CD4-positive, alpha-beta T cell (primary cell): ENCODE measurements around the gene HEPACAM. TPM values are rescaled to one million over a fixed set of nuclear protein-coding genes. Genes with fewer than 3 reads are reported as not detected.

Experiments used
- ATAC-seq: fragments of 200-7000 bp; cut with Tn5 transposase; one replicate; pipeline ENCODE4 v1.10.0; 2022; ENCODE audit warnings: mild to moderate bottlenecking; ENCODE audit not compliant: poor library complexity
- CTCF ChIA-PET: fragments of 350-600 bp; sonication (Branson Sonifier 250); formaldehyde crosslinking; loops from one replicate; lab custom pipeline; 2021; ENCODE audit warnings: antibody characterized with exemption, inconsistent platforms; lab: Charles Lee
- POLR2A ChIA-PET: fragments of 350-600 bp; sonication (Branson Sonifier 250); formaldehyde crosslinking; loops from one replicate; lab custom pipeline; 2021; ENCODE audit warnings: antibody characterized with exemption, inconsistent platforms; lab: Charles Lee
- DNase-seq, 14 experiments: peaks; one replicate each; pipeline ENCODE4 v3.0.0-alpha.2; 2013 to 2020; ENCODE audit warnings: mixed read lengths in 2 of 14
- H3K27ac ChIP-seq, 2 donors: one replicate each; pipeline versions ENCODE4 v1.5.1 to v1.7.0; 2013; ENCODE audit warnings: low read length in 2 of 2, low read depth in 1 of 2, mild to moderate bottlenecking in 1 of 2
- H3K27me3 ChIP-seq, 2 experiments: 1 replicate in 1 of 2; 2 replicates in 1 of 2; pipeline versions ENCODE4 v1.6.1 to v1.7.0; 2013; ENCODE audit warnings: low read length in 2 of 2, control low read depth in 1 of 2, mild to moderate bottlenecking in 1 of 2, moderate library complexity in 1 of 2; ENCODE audit not compliant: insufficient read depth in 2 of 2, control insufficient read depth in 1 of 2
- H3K36me3 ChIP-seq: one replicate; pipeline ENCODE4 v1.6.1; 2013; ENCODE audit warnings: low read length, control low read depth; ENCODE audit not compliant: insufficient read depth
- H3K4me1 ChIP-seq: one replicate; pipeline ENCODE4 v1.6.1; 2013; ENCODE audit warnings: low read length, control low read depth; ENCODE audit not compliant: insufficient read depth
- H3K4me3 ChIP-seq: one replicate; pipeline ENCODE4 v1.5.1; 2013; ENCODE audit warnings: mild to moderate bottlenecking, low read length, moderate library complexity
- H3K9me3 ChIP-seq, 2 experiments: 1 replicate in 1 of 2; 2 replicates in 1 of 2; pipeline versions ENCODE4 v1.6.1 to v1.7.0; 2013; ENCODE audit warnings: low read length in 2 of 2, mild to moderate bottlenecking in 2 of 2, control low read depth in 1 of 2, moderate library complexity in 1 of 2; ENCODE audit not compliant: control insufficient read depth in 1 of 2, insufficient read depth in 1 of 2
- H3K27ac Mint-ChIP-seq: one replicate; pipeline ENCODE4 v1.8.0; 2020; ENCODE audit warnings: mixed read lengths
- H3K27me3 Mint-ChIP-seq: one replicate; pipeline ENCODE4 v1.8.0; 2021; ENCODE audit warnings: mixed read lengths
- H3K36me3 Mint-ChIP-seq: one replicate; pipeline ENCODE4 v1.8.0; 2021; ENCODE audit warnings: low read depth, mixed read lengths
- H3K4me1 Mint-ChIP-seq: one replicate; pipeline ENCODE4 v1.8.0; 2021; ENCODE audit warnings: low read depth, mixed read lengths
- H3K4me3 Mint-ChIP-seq: one replicate; pipeline ENCODE4 v1.8.0; 2020; ENCODE audit warnings: mild to moderate bottlenecking, mixed read lengths
- H3K9me3 Mint-ChIP-seq: one replicate; pipeline ENCODE4 v1.8.0; 2020; ENCODE audit warnings: mixed read lengths
- intact Hi-C, 2 experiments: fragments of 100-400 bp; cut with DNase I in 1 of 2; cut with micrococcal nuclease in 1 of 2; formaldehyde crosslinking; loops; one replicate each; pipeline versions ENCODE4 v1.15.1 to v1.9.0; 2023 to 2025; cut with DNase I, micrococcal nuclease
- total RNA-seq, 174 experiments: library from RNA in 2 of 174; stranded (reverse) in 2 of 174; gene quantifications; one replicate each; pipeline ENCODE4 v1.2.3 and lab custom pipeline; 2021 to 2026
- TF ChIP-seq, protein P1 (sequence below): fragments of 200-600 bp; IDR thresholded peaks from one replicate; pipeline ENCODE4 v1.8.0; 2022; ENCODE audit warnings: antibody characterized with exemption, mild to moderate bottlenecking

Gene HEPACAM
- total RNA-seq, 2 experiments from 2014 or later: not detected

DNA sequence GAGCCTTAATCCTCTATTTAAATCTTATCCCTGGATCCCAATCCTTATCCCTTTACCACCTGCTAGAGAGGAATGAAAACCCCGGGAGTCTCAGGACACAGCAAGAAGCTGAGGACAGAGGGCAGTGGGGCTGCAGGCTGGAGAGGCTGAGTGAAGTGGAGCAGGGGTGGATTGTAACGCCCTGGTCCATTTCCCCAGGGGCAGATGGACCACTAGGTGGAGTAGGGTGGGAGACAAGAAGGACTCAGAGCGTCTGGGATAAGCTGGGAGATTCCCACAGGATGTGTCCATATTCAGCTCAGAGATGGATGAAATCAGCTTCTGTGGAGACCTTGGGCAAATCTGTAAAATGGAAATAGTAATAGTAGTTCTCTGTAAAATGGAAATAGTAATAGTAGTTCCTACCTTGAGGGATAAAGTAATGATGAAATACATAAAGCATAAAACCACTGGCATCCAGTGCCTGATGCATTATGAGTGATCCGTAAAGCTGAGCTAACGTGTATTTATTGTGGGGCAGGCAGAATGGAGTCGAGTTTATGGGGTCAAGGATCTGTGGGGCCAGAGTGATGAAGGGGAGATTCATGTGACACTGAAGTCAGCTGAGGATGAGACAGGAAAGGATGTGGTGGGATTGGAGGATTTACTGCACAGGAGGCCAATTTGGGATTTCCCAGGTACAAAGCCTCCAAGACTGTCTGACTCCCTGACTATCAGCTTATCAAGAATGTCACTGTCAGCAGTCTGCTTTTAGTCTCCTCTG lies 36.3 kb downstream of the HEPACAM start:
- H3K36me3 Mint-ChIP-seq: no peaks in the 10 kb centered on the region
- Histone ChIP-seq H3K27ac (no peak overlapping the region), H3K4me3 (no peak overlapping the region), H3K27me3 (peaks cover 6 to 7% of the 10 kb centered on the region in 2 experiments), H3K4me1 (peaks cover 5% of the 10 kb centered on the region), H3K9me3 (no peaks in the 10 kb centered on the region), H3K36me3 (no peaks in the 10 kb centered on the region)
- H3K4me3 Mint-ChIP-seq: no peak overlapping the region
- no peaks in the 10 kb centered on the region for H3K9me3 Mint-ChIP-seq
- peaks cover 30% of the 10 kb centered on the region for H3K27me3 Mint-ChIP-seq
- peaks cover 9% of the 10 kb centered on the region for H3K4me1 Mint-ChIP-seq
- H3K27ac Mint-ChIP-seq: no peak overlapping the region
- POLR2A ChIA-PET: no interaction called here
- intact Hi-C loops: no loop called here
- no peak for DNase-seq
- ATAC-seq: no peak
- TF ChIP-seq, protein P1, sequence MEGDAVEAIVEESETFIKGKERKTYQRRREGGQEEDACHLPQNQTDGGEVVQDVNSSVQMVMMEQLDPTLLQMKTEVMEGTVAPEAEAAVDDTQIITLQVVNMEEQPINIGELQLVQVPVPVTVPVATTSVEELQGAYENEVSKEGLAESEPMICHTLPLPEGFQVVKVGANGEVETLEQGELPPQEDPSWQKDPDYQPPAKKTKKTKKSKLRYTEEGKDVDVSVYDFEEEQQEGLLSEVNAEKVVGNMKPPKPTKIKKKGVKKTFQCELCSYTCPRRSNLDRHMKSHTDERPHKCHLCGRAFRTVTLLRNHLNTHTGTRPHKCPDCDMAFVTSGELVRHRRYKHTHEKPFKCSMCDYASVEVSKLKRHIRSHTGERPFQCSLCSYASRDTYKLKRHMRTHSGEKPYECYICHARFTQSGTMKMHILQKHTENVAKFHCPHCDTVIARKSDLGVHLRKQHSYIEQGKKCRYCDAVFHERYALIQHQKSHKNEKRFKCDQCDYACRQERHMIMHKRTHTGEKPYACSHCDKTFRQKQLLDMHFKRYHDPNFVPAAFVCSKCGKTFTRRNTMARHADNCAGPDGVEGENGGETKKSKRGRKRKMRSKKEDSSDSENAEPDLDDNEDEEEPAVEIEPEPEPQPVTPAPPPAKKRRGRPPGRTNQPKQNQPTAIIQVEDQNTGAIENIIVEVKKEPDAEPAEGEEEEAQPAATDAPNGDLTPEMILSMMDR: no peak
- CTCF ChIA-PET: interaction anchor here (1.1 kb wide), 1 partner anchor 8 kb away, joined by 3 read pairs; no protein-coding TSS in a partner anchor

DNA sequence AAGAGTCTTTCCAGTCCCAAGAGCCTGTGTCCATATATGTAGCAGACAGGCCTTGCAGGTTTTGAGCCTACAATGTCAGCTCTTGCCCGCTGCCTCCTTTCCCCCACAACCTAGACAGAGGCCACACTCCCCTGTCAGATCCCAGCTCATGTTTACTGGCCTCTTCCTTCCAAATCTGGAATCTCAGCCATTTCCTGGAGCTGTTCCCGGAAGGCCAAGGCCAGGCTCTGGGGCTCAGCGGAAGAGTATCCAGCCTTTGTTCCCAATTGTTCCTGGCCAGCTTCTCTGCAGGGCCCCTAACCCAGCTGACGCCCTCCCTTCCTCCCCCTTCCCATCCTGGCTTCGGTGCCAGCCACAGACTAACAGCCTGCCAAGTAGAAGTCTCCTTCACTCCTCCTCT lies 37.1 kb downstream of the HEPACAM start:
- Mint-ChIP-seq H3K4me1 (peaks cover 9% of the 10 kb centered on the region), H3K36me3 (no peaks in the 10 kb centered on the region), H3K27ac (no peak overlapping the region), H3K9me3 (no peaks in the 10 kb centered on the region), H3K27me3 (peaks cover 26% of the 10 kb centered on the region), H3K4me3 (no peak overlapping the region)
- no peaks in the 10 kb centered on the region for H3K36me3 ChIP-seq
- ChIA-PET POLR2A (no interaction called here), CTCF (interaction anchor here (1.1 kb wide), 1 partner anchor 9 kb away, joined by 3 read pairs; no protein-coding TSS in a partner anchor)
- no peak overlapping the region for H3K4me3 ChIP-seq
- peaks cover 4 to 6% of the 10 kb centered on the region in 2 experiments for H3K27me3 ChIP-seq
- H3K4me1 ChIP-seq: peaks cover 5% of the 10 kb centered on the region
- H3K9me3 ChIP-seq: no peaks in the 10 kb centered on the region
- TF ChIP-seq, protein P1: no peak
- intact Hi-C loops: no loop called here
- DNase-seq: no peak
- ATAC-seq: no peak
- no peak overlapping the region for H3K27ac ChIP-seq

DNA sequence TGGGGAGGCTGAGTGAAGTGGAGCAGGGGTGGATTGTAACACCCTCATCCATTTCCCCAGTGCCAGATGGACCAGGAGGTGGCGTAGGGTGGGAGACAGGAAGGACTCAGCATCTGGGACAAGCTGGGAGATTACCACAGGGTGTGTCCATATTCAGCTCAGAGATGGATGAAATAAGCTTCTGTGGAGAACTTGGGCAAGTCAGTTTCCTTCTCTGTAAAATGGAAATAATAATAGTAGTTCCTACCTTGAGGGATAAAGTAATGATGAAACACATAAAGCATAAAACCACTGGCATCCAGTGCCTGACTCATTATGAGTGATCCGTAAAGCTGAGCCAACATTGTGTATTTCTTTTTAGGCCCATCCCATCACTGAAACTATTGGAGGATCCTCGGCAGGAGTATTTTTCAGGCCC lies 37.6 kb downstream of the HEPACAM start:
- CTCF ChIA-PET: no interaction called here
- ATAC-seq (no peak), DNase-seq (no peak)
- Histone ChIP-seq H3K36me3 (no peaks in the 10 kb centered on the region), H3K9me3 (no peaks in the 10 kb centered on the region), H3K27me3 (peaks cover 2 to 6% of the 10 kb centered on the region in 2 experiments), H3K4me1 (peaks cover 5% of the 10 kb centered on the region), H3K4me3 (no peak overlapping the region), H3K27ac (no peak overlapping the region)
- intact Hi-C loops: no loop called here
- H3K4me1 Mint-ChIP-seq: peaks cover 9% of the 10 kb centered on the region
- TF ChIP-seq, protein P1: no peak
- H3K27me3 Mint-ChIP-seq: peaks cover 26% of the 10 kb centered on the region
- POLR2A ChIA-PET: no interaction called here
- H3K27ac Mint-ChIP-seq: no peak overlapping the region
- H3K36me3 Mint-ChIP-seq: no peaks in the 10 kb centered on the region
- no peak overlapping the region for H3K4me3 Mint-ChIP-seq
- H3K9me3 Mint-ChIP-seq: no peaks in the 10 kb centered on the region
